HEK293 (cell line): Measurements from ENCODE around the gene REN.
A peak's percentile ranks its signal among the peaks of the same experiment; 100 is the strongest.

Experiments used
- CTCF ChIA-PET: fragments of 350-600 bp; formaldehyde crosslinking; extraction: SDS; loops from one replicate; lab custom pipeline; 2021; ENCODE audit warnings: antibody characterized with exemption; lab: Yijun Ruan, JAX
- POLR2A ChIA-PET: fragments of 300-600 bp; formaldehyde crosslinking; extraction: SDS; loops from one replicate; lab custom pipeline; 2020; ENCODE audit warnings: antibody characterized with exemption, inconsistent platforms; lab: Yijun Ruan, JAX
- H3K27ac ChIP-seq: fragments of 200-500 bp; sonication (Bioruptor generic); 2 replicates; pipeline ENCODE4 v1.5.1; 2014; ENCODE audit warnings: low read depth, low read length, control low read depth, inconsistent platforms; ENCODE audit errors: extremely low read depth
- H3K36me3 ChIP-seq, 2 experiments: fragments of 200-500 bp in 1 of 2; sonication (Bioruptor generic) in 1 of 2; 1 replicate in 1 of 2; 2 replicates in 1 of 2; pipeline ENCODE4 v1.5.1; 2014 to 2017; ENCODE audit warnings: inconsistent platforms in 2 of 2, low read length in 2 of 2; ENCODE audit not compliant: control insufficient read depth in 2 of 2, insufficient read depth in 1 of 2
- H3K4me1 ChIP-seq: fragments of 200-500 bp; sonication (Bioruptor generic); 2 replicates; pipeline ENCODE4 v1.5.1; 2014; ENCODE audit warnings: mild to moderate bottlenecking, low read length, inconsistent platforms; ENCODE audit not compliant: control insufficient read depth, insufficient read depth
- H3K4me3 ChIP-seq: 2 replicates; pipeline ENCODE4 v1.5.1; 2011; ENCODE audit warnings: low read depth, mild to moderate bottlenecking, control low read depth, low read length, moderate library complexity
- H3K9me3 ChIP-seq: fragments of 200-500 bp; sonication (Bioruptor generic); 2 replicates; pipeline ENCODE4 v1.5.1; 2014; ENCODE audit warnings: low read depth, low read length, inconsistent platforms; ENCODE audit not compliant: control insufficient read depth, insufficient read depth
- GFI1B ChIP-seq: fragments of 450-650 bp; formaldehyde crosslinking; IDR thresholded peaks from 2 replicates; pipeline ENCODE4 v1.5.1; 2016; ENCODE audit warnings: missing biosample characterization, missing genetic modification characterization
- GLI2 ChIP-seq: fragments of 450-650 bp; formaldehyde crosslinking; IDR thresholded peaks from 2 replicates; pipeline ENCODE4; 2017; ENCODE audit warnings: missing biosample characterization, missing genetic modification characterization, low read depth, borderline replicate concordance
- HOXA7 ChIP-seq: sonication (generic); formaldehyde crosslinking; IDR thresholded peaks from 2 replicates; pipeline ENCODE4 v1.8.1; 2022; ENCODE audit warnings: missing genetic modification reagents, borderline replicate concordance
- KLF7 ChIP-seq: fragments of 450-650 bp; formaldehyde crosslinking; IDR thresholded peaks from 2 replicates; pipeline ENCODE4 v1.5.1; 2016; ENCODE audit warnings: missing biosample characterization, missing genetic modification characterization, borderline replicate concordance
- KLF9 ChIP-seq: fragments of 450-650 bp; formaldehyde crosslinking; IDR thresholded peaks from 2 replicates; pipeline ENCODE4 v1.5.1; 2016; ENCODE audit warnings: missing biosample characterization, missing genetic modification characterization, low read depth
- REPIN1 ChIP-seq: fragments of 450-650 bp; formaldehyde crosslinking; IDR thresholded peaks from 2 replicates; pipeline ENCODE4 v1.5.1; 2017; ENCODE audit warnings: missing biosample characterization, missing genetic modification characterization, low read depth
- SCRT1 ChIP-seq: fragments of 450-650 bp; formaldehyde crosslinking; IDR thresholded peaks from 2 replicates; pipeline ENCODE4 v1.5.1; 2016; ENCODE audit warnings: missing biosample characterization, missing genetic modification characterization, borderline replicate concordance
- YY1 ChIP-seq: fragments of 450-650 bp; formaldehyde crosslinking; IDR thresholded peaks from 2 replicates; pipeline ENCODE4 v1.5.1; 2018; ENCODE audit warnings: missing biosample characterization, missing genetic modification characterization
- ZIC2 ChIP-seq: fragments of 450-650 bp; formaldehyde crosslinking; IDR thresholded peaks from 2 replicates; pipeline ENCODE4 v1.5.1; 2016; ENCODE audit warnings: missing biosample characterization, missing genetic modification characterization
- ZNF10 ChIP-seq: fragments of 450-650 bp; formaldehyde crosslinking; IDR thresholded peaks from 2 replicates; pipeline ENCODE4 v1.5.1; 2017; ENCODE audit warnings: missing biosample characterization, missing genetic modification characterization
- ZNF157 ChIP-seq: fragments of 450-650 bp; formaldehyde crosslinking; IDR thresholded peaks from 2 replicates; pipeline ENCODE4 v1.5.1; 2016; ENCODE audit warnings: missing biosample characterization, missing genetic modification characterization
- ZNF274 ChIP-seq, 2 experiments: fragments of 200-500 bp in 1 of 2; fragments of 450-650 bp in 1 of 2; sonication (Bioruptor generic) in 1 of 2; formaldehyde crosslinking in 1 of 2; IDR thresholded peaks; 2 replicates each; pipeline versions ENCODE4 v1.5.1 to v1.6.1; 2014 to 2016; ENCODE audit warnings: borderline replicate concordance in 1 of 2, inconsistent platforms in 1 of 2, low read length in 1 of 2, missing biosample characterization in 1 of 2, missing genetic modification characterization in 1 of 2
- ZNF350 ChIP-seq: fragments of 450-650 bp; formaldehyde crosslinking; IDR thresholded peaks from 2 replicates; pipeline ENCODE4 v1.5.0; 2017; ENCODE audit warnings: missing biosample characterization, mild to moderate bottlenecking, missing genetic modification characterization
- ZNF529 ChIP-seq: fragments of 450-650 bp; formaldehyde crosslinking; IDR thresholded peaks from 2 replicates; pipeline ENCODE4 v1.5.1; 2017; ENCODE audit warnings: missing genetic modification characterization, missing biosample characterization; ENCODE audit not compliant: insufficient replicate concordance
- ZNF624 ChIP-seq: fragments of 450-650 bp; formaldehyde crosslinking; IDR thresholded peaks from 2 replicates; pipeline ENCODE4 v1.5.1; 2017; ENCODE audit warnings: missing biosample characterization, missing genetic modification characterization
- ZNF658 ChIP-seq: fragments of 450-650 bp; formaldehyde crosslinking; IDR thresholded peaks from 2 replicates; pipeline ENCODE4; 2016; ENCODE audit warnings: missing biosample characterization, missing genetic modification characterization
- ZNF707 ChIP-seq: fragments of 450-650 bp; formaldehyde crosslinking; IDR thresholded peaks from 2 replicates; pipeline ENCODE4 v1.5.1; 2016; ENCODE audit warnings: missing biosample characterization, missing genetic modification characterization
- ZNF792 ChIP-seq: fragments of 450-650 bp; formaldehyde crosslinking; IDR thresholded peaks from 2 replicates; pipeline ENCODE4 v1.5.1; 2016; ENCODE audit warnings: missing biosample characterization, missing genetic modification characterization
- TF ChIP-seq, protein P1 (sequence below): fragments of 450-650 bp; formaldehyde crosslinking; conservative IDR thresholded peaks from 2 replicates; pipeline ENCODE4 v1.5.1; 2016; ENCODE audit warnings: low read depth, missing biosample characterization, missing genetic modification characterization
- TF ChIP-seq, protein P2 (sequence below): fragments of 450-650 bp; IDR thresholded peaks from 2 replicates; pipeline ENCODE4 v1.5.1; 2018; ENCODE audit warnings: missing biosample characterization, missing genetic modification characterization
- TF ChIP-seq, protein P3 (sequence below): fragments of 450-650 bp; formaldehyde crosslinking; IDR thresholded peaks from 2 replicates; pipeline ENCODE4 v1.5.1; 2016; ENCODE audit warnings: missing biosample characterization, missing genetic modification characterization
- TF ChIP-seq, protein P4 (sequence below): fragments of 450-650 bp; formaldehyde crosslinking; IDR thresholded peaks from 2 replicates; pipeline ENCODE4 v1.5.1; 2016; ENCODE audit warnings: missing biosample characterization, missing genetic modification characterization

The REN gene

DNA sequence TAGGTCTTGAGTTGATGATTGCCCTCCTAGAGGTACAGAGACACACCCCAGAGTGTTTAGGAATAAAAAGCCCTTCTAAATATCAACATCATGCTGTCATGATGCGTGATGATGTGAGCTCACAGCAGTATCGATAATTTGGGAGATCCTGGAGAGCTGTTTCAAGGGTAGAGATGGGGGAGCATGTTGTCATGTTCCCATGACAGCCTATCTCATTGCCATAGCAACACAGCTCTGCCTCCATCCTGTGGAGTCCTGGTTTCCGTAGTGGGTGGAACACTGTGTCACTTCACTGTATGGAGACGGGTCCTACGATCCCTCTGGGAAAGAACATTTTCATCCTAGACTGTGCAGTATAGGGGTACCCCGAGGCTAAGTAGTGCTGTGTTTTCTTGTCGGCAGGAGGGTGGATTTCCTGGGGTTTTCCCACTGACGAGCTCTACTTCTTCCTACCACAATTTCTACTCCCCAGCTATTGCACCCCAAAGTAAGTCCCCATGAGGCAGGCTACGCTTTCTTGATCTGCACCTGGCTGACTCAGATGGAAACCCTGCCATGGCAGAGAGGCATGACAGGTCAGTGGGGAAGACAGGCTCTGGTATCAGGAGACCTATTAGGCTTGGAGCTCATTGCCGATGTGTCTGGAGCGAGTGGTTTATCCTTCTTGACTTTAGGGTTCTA is 23.0 kb upstream of the REN start (continued):
- TF ChIP-seq, protein P1, sequence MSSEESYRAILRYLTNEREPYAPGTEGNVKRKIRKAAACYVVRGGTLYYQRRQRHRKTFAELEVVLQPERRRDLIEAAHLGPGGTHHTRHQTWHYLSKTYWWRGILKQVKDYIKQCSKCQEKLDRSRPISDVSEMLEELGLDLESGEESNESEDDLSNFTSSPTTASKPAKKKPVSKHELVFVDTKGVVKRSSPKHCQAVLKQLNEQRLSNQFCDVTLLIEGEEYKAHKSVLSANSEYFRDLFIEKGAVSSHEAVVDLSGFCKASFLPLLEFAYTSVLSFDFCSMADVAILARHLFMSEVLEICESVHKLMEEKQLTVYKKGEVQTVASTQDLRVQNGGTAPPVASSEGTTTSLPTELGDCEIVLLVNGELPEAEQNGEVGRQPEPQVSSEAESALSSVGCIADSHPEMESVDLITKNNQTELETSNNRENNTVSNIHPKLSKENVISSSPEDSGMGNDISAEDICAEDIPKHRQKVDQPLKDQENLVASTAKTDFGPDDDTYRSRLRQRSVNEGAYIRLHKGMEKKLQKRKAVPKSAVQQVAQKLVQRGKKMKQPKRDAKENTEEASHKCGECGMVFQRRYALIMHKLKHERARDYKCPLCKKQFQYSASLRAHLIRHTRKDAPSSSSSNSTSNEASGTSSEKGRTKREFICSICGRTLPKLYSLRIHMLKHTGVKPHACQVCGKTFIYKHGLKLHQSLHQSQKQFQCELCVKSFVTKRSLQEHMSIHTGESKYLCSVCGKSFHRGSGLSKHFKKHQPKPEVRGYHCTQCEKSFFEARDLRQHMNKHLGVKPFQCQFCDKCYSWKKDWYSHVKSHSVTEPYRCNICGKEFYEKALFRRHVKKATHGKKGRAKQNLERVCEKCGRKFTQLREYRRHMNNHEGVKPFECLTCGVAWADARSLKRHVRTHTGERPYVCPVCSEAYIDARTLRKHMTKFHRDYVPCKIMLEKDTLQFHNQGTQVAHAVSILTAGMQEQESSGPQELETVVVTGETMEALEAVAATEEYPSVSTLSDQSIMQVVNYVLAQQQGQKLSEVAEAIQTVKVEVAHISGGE = no peak
- TF ChIP-seq ZNF624 = no peak
- no peak for TF ChIP-seq KLF7 (tag by site-specific recombination)
- TF ChIP-seq HOXA7 = no peak
- TF ChIP-seq GFI1B (tag by site-specific recombination) = no peak
- TF ChIP-seq, protein P2, sequence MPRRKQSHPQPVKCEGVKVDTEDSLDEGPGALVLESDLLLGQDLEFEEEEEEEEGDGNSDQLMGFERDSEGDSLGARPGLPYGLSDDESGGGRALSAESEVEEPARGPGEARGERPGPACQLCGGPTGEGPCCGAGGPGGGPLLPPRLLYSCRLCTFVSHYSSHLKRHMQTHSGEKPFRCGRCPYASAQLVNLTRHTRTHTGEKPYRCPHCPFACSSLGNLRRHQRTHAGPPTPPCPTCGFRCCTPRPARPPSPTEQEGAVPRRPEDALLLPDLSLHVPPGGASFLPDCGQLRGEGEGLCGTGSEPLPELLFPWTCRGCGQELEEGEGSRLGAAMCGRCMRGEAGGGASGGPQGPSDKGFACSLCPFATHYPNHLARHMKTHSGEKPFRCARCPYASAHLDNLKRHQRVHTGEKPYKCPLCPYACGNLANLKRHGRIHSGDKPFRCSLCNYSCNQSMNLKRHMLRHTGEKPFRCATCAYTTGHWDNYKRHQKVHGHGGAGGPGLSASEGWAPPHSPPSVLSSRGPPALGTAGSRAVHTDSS = no peak
- TF ChIP-seq ZIC2 (tag by site-specific recombination) = peak; percentile 34; the same call in 1 of the 2 replicates
- no peak for TF ChIP-seq ZNF529 (tag by site-specific recombination)
- no peak for TF ChIP-seq GLI2 (tag by site-specific recombination)

DNA sequence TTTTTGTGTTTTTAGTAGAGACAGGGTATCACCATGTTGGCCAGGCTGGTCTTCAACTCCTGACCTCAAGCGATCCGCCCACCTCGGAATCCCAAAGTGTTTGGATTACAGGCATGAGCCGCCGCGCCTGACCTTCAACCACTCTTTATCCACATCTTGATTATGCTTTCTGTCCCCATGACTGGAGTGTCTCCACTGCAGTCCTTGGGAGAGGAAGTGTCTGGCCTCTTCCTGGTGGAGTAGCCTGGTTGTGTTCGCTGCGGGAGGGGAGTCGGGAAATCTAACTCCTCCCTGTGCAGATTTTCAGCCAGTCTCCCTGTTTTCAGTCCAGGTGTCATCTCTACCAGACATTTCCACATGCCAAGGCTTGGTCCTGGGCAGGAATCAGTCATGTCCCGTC is 20.5 kb upstream of the REN start:
- CTCF ChIA-PET = interaction anchor here (0.7 to 1.8 kb wide), 3 partner anchors 13 to 875 kb away, joined by 3 to 5 read pairs (median 3); no protein-coding TSS in a partner anchor
- Histone ChIP-seq H3K4me3 (no peak overlapping the region), H3K36me3 (no peaks in the 10 kb centered on the region), H3K27ac (no peak overlapping the region), H3K4me1 (no peaks in the 10 kb centered on the region), H3K9me3 (no peaks in the 10 kb centered on the region)
- POLR2A ChIA-PET = no interaction called here
- TF ChIP-seq SCRT1 (tag by site-specific recombination) = no peak
- no peak for TF ChIP-seq ZNF157 (tag by site-specific recombination)
- TF ChIP-seq ZNF350 = no peak
- no peak for TF ChIP-seq KLF9 (tag by site-specific recombination)
- no peak for TF ChIP-seq ZNF658
- TF ChIP-seq ZNF792 (tag by site-specific recombination) = no peak
- TF ChIP-seq ZNF707 = no peak
- TF ChIP-seq REPIN1 (tag by site-specific recombination) = no peak
- TF ChIP-seq ZNF10 = no peak
- TF ChIP-seq, protein P3, sequence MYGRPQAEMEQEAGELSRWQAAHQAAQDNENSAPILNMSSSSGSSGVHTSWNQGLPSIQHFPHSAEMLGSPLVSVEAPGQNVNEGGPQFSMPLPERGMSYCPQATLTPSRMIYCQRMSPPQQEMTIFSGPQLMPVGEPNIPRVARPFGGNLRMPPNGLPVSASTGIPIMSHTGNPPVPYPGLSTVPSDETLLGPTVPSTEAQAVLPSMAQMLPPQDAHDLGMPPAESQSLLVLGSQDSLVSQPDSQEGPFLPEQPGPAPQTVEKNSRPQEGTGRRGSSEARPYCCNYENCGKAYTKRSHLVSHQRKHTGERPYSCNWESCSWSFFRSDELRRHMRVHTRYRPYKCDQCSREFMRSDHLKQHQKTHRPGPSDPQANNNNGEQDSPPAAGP (tag by site-specific recombination) = no peak
- TF ChIP-seq GFI1B (tag by site-specific recombination) = no peak
- no peak for TF ChIP-seq ZNF274 (IDR thresholded peaks at IDR 0.05; ENCODE audit: low read length)
- no peak for TF ChIP-seq ZNF274 (tag by site-specific recombination; IDR thresholded peaks at IDR 0.05; ENCODE audit: borderline replicate concordance)
- no peak for TF ChIP-seq YY1 (tag by site-specific recombination)
- TF ChIP-seq, protein P4, sequence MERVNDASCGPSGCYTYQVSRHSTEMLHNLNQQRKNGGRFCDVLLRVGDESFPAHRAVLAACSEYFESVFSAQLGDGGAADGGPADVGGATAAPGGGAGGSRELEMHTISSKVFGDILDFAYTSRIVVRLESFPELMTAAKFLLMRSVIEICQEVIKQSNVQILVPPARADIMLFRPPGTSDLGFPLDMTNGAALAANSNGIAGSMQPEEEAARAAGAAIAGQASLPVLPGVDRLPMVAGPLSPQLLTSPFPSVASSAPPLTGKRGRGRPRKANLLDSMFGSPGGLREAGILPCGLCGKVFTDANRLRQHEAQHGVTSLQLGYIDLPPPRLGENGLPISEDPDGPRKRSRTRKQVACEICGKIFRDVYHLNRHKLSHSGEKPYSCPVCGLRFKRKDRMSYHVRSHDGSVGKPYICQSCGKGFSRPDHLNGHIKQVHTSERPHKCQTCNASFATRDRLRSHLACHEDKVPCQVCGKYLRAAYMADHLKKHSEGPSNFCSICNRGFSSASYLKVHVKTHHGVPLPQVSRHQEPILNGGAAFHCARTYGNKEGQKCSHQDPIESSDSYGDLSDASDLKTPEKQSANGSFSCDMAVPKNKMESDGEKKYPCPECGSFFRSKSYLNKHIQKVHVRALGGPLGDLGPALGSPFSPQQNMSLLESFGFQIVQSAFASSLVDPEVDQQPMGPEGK (tag by site-specific recombination) = no peak
- TF ChIP-seq, all 188 proteins: peak for 0
